ENCODE measurements around the gene C18orf54.

DNA sequence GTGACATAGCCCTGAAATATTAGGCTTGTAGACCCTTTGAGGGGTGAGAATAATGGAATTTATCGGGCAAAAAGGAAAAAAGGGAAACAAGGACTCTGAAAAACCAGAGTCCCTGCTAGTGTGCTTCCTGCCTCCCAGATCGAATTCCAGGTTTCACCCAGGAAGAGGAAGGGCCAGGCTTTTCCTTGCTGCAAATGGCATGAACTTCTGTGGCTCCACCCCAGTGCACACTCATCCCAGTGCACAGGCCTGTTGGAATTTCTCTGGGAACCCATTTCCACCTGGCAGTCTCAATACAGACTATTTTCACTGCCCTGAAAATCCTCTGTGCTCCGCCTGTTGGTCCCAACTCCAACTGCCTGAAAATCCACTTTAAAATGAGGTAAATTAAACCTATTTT lies 29.9 kb downstream of the C18orf54 start:
- TF ChIP-seq, protein P1, sequence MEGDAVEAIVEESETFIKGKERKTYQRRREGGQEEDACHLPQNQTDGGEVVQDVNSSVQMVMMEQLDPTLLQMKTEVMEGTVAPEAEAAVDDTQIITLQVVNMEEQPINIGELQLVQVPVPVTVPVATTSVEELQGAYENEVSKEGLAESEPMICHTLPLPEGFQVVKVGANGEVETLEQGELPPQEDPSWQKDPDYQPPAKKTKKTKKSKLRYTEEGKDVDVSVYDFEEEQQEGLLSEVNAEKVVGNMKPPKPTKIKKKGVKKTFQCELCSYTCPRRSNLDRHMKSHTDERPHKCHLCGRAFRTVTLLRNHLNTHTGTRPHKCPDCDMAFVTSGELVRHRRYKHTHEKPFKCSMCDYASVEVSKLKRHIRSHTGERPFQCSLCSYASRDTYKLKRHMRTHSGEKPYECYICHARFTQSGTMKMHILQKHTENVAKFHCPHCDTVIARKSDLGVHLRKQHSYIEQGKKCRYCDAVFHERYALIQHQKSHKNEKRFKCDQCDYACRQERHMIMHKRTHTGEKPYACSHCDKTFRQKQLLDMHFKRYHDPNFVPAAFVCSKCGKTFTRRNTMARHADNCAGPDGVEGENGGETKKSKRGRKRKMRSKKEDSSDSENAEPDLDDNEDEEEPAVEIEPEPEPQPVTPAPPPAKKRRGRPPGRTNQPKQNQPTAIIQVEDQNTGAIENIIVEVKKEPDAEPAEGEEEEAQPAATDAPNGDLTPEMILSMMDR (IDR thresholded peaks at IDR 0.05): no peak
- TF ChIP-seq POLR2A (IDR thresholded peaks at IDR 0.05) (no peak), POLR2AphosphoS5 (IDR thresholded peaks at IDR 0.05) (no peak), EP300 (IDR thresholded peaks at IDR 0.05) (no peak)
